ENCODE results near the gene LPIN1. TPM values are rescaled to one million over a fixed set of nuclear protein-coding genes. Genes with fewer than 3 reads are reported as not detected.
A peak's percentile ranks its signal among the peaks of the same experiment; 100 is the strongest.

Gene LPIN1, protein sequence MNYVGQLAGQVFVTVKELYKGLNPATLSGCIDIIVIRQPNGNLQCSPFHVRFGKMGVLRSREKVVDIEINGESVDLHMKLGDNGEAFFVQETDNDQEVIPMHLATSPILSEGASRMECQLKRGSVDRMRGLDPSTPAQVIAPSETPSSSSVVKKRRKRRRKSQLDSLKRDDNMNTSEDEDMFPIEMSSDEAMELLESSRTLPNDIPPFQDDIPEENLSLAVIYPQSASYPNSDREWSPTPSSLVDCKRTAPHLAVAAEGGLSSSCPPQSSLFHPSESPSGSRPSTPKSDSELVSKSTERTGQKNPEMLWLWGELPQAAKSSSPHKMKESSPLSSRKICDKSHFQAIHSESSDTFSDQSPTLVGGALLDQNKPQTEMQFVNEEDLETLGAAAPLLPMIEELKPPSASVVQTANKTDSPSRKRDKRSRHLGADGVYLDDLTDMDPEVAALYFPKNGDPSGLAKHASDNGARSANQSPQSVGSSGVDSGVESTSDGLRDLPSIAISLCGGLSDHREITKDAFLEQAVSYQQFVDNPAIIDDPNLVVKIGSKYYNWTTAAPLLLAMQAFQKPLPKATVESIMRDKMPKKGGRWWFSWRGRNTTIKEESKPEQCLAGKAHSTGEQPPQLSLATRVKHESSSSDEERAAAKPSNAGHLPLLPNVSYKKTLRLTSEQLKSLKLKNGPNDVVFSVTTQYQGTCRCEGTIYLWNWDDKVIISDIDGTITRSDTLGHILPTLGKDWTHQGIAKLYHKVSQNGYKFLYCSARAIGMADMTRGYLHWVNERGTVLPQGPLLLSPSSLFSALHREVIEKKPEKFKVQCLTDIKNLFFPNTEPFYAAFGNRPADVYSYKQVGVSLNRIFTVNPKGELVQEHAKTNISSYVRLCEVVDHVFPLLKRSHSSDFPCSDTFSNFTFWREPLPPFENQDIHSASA
- 30.8 TPM for polyA plus RNA-seq (ENCODE audit: insufficient read length)
- long read RNA-seq, donor 1, partial matches to known transcripts = 0 of 1 reads
- long read RNA-seq, donor 1, other reads (novel, unspliced or antisense) = 0 of 1 reads
- long read RNA-seq, donor 2, full-length matches to known transcripts = 2 of 2 reads
- long read RNA-seq, donor 2, partial matches to known transcripts = 0 of 2 reads
- long read RNA-seq, donor 2, other reads (novel, unspliced or antisense) = 0 of 2 reads
- long read RNA-seq, donor 3 = 0 reads
- long read RNA-seq, donor 4 = 0 reads
- long read RNA-seq, donor 5, full-length matches to known transcripts = 1 of 1 reads
- long read RNA-seq, donor 5, partial matches to known transcripts = 0 of 1 reads
- long read RNA-seq, donor 5, other reads (novel, unspliced or antisense) = 0 of 1 reads
- long read RNA-seq, donor 6, full-length matches to known transcripts = 1 of 1 reads
- long read RNA-seq, donor 6, partial matches to known transcripts = 0 of 1 reads
- long read RNA-seq, donor 6, other reads (novel, unspliced or antisense) = 0 of 1 reads
- long read RNA-seq, donor 7, full-length matches to known transcripts = 1 of 1 reads
- long read RNA-seq, donor 7, partial matches to known transcripts = 0 of 1 reads
- long read RNA-seq, donor 7, other reads (novel, unspliced or antisense) = 0 of 1 reads
- long read RNA-seq, donor 8, full-length matches to known transcripts = 1 of 1 reads
- long read RNA-seq, donor 8, partial matches to known transcripts = 0 of 1 reads
- long read RNA-seq, donor 8, other reads (novel, unspliced or antisense) = 0 of 1 reads

DNA sequence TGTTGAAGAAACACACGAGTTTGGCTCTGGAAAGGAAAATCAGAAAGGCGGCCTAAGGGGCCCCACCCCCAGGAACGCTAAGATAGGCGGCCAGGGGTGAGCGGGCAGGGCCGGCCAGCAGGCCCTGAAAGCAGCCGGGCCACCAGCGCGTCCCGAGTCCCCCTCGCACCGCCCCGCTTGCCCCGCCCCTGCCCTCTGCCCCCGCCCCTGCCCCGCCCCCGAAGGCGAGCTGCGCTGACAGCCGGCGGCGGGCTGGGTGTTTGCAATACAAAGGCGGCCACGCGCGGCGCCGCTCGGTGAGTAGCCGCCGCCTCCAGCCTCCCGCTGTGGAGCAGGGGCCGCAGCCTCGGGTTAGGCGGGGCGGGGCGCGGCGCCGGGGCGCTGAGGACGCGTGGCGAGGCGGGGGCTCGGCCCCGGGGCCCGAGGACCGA is at the start of gene LPIN1:
TSS of gene LPIN1 (plus strand) at position 257 of the 431 bp plus-strand sequence. CDS start 18,910 bp downstream, outside the sequence.
- DNase-seq = peak; percentile 84

- no peak for DNase-seq
These were observed 49.7 kb upstream of the LPIN1 start for GRCh38 chr2:11696736-11697102.

DNA sequence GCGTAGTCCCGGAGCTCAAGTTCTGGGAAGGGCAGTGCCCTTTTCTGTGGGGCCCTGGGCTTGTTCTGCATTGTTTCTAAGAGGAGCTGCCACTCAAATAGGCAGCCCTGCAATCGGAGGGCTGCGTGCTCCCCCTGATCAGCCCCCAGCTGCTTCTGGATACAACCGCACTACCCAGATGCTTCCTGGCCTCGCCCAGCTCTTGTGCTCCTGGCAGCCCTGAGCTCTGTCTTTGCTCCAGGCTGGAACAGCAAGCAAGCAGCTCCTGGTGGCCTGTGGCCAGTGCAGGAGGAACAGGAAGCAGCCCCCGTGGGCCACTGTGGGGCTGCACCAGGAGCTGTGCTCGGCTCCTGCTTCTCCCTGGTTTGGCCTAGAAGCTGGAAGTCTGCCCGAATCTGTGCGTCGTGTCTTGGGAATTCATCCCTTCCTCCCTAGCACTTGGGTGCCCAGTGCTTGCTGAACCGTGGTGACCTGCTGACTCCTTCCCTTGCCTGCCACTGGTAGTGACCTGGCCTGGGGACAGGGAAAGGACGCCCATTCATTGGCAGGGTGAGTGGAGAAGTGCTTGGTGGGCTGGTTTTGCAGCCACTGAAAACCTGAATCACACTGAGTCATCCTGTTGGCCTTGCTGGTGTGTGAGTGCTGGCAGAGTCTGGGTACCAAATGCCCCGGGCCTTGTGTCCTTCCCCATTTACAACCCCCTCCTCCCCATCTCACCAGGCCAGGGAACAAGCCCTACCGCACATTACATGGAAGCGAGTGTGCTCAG is 49.1 kb upstream of the LPIN1 start:
- no peak for DNase-seq

- no peak for DNase-seq
These were observed 48.2 kb upstream of the LPIN1 start for GRCh38 chr2:11698009-11698922.

- no peak for DNase-seq
These were observed 46.5 kb upstream of the LPIN1 start for GRCh38 chr2:11699686-11700670.

GRCh38 chr2:11701206-11701605 is 45.2 kb upstream of the LPIN1 start:
- no peak for DNase-seq

GRCh38 chr2:11701751-11702301 is 44.6 kb upstream of the LPIN1 start:
- DNase-seq = no peak

- no peak for DNase-seq
These were observed 43.5 kb upstream of the LPIN1 start for GRCh38 chr2:11702946-11703345.

- DNase-seq = no peak
These were observed 42.7 kb upstream of the LPIN1 start for GRCh38 chr2:11703700-11704099.

GRCh38 chr2:11705063-11705462 is 41.4 kb upstream of the LPIN1 start:
- no peak for DNase-seq

DNA sequence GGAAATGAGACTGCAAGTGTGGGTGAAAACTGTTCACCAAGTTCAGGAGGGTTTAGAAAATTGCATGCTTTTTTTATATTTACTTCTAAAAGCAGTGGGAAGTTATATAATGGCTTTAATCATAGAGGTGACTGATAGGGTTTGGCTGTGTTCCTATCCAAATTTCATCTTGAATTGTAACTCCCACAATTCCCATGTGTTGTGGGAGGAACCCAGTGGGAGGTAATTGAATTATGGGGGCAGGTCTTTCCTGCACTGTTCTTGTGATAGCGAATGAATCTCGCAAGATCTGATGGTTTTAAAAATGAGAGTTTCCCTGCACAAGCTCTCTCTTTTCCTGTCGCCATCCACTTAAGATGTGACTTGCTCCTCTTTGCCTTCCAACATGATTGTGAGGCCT is 40.7 kb upstream of the LPIN1 start:
- no peak for DNase-seq

DNA sequence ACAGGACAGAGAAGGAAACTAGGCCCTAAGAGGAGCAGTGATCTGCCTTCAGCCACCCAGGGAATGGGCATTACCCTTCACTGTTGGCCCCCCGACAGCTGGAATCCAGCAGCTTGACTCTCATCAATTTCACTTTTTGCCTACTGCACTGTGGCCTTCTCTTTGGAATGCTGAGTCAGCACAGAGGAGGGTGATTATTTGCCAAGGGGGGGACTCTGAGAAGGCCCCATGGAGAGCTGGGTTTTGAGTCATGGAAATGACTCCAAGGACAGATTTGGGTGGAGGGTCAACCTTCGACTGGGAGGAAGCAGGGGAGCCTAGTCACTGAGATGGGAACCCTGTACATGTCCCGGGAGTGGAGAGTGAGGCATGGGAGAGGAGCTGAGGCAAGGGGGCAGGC is 38.3 kb upstream of the LPIN1 start:
- DNase-seq = no peak

DNA sequence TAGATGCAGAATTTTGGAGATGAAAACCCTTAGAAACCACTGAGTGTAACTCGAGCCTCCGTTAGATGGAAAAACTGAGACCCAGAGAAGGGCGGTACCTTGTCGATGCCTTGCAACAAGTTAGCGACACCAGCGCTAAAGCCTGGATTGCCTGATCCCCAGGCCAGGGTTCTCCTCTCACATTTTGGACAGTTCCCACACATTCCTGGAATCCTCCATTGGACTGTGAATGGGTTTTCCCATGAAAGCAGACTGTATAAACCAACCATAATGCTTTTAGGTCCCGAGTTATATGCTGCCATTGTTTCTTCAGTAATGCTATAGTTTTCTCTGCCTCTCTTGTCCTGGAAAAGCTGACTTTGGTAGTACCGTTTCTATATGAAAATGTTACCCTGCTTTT is 37.1 kb upstream of the LPIN1 start:
- DNase-seq = no peak

GRCh38 chr2:11710210-11710609 is 36.2 kb upstream of the LPIN1 start:
- no peak for DNase-seq

GRCh38 chr2:11710632-11711353 is 35.6 kb upstream of the LPIN1 start:
- DNase-seq = no peak

DNA sequence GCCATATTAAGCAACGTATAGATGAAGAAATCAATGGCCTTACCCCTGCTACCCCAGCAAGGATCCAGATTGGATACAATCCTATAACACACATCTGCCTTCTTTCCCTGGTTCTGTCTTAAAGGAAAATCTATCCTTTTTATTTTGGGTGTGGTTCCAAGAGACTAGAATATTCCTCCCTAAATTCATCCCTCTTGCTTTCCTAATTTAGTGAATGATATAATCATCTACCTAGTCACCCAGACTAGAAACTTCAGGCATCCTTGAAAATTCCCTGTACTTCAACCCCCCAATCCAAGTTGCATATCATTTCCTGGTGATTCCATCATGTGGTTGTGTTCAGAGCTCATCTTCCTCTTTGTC is 35.1 kb upstream of the LPIN1 start:
- no peak for DNase-seq

GRCh38 chr2:11711751-11712150 is 34.7 kb upstream of the LPIN1 start:
- DNase-seq = no peak

Data from left kidney (tissue), 8 donors.